DND-41 (cell line): ENCODE measurements around the gene BAG5.

Experiments used
- CTCF ChIP-seq: IDR thresholded peaks from 2 replicates; pipeline ENCODE4 v1.5.1; 2012; ENCODE audit warnings: borderline replicate concordance, low read length, moderate library complexity, mild to moderate bottlenecking; ENCODE audit not compliant: poor library complexity, severe bottlenecking; ENCODE audit errors: extremely low read depth
- EZH2 ChIP-seq: IDR thresholded peaks from 3 replicates; pipeline ENCODE4 v1.6.1; 2012; ENCODE audit warnings: borderline replicate concordance, low read depth, mild to moderate bottlenecking, moderate library complexity, low read length, inconsistent platforms; ENCODE audit not compliant: severe bottlenecking

GRCh38 chr14:103508521-103509329 is 53.7 kb downstream of the BAG5 start:
- TF ChIP-seq CTCF (no peak), EZH2 (no peak)
